SK-N-MC (cell line): ENCODE results near the gene CLRN3.

ENCODE experiments used
- DNase-seq: peaks from one replicate; pipeline ENCODE4 v3.0.0-alpha.2; 2011; ENCODE audit warnings: low read depth, low spot score
- H3K27ac ChIP-seq: fragments of 200-600 bp; sonication (generic); 2 replicates; pipeline ENCODE4 v1.5.1; 2016; ENCODE audit warnings: mixed run types
- H3K36me3 ChIP-seq: fragments of 200-600 bp; sonication (generic); 2 replicates; pipeline ENCODE4 v1.6.1; 2017; ENCODE audit warnings: antibody characterized with exemption, low read length, mixed read lengths; ENCODE audit not compliant: insufficient read depth
- H3K4me3 ChIP-seq: fragments of 200-600 bp; sonication (generic); 2 replicates; pipeline ENCODE4 v1.5.1; 2016
- H3K9ac ChIP-seq: fragments of 200-600 bp; sonication (generic); 2 replicates; pipeline ENCODE4 v1.8.0; 2017; ENCODE audit warnings: mixed run types, mixed read lengths; ENCODE audit not compliant: insufficient read length
- H3K9me3 ChIP-seq: fragments of 200-600 bp; sonication (generic); 2 replicates; pipeline ENCODE4 v1.6.1; 2017; ENCODE audit warnings: low read depth, mild to moderate bottlenecking, antibody characterized with exemption, low read length, moderate library complexity, mixed read lengths
- EZH2 ChIP-seq: fragments of 200-600 bp; sonication (generic); IDR thresholded peaks from one replicate; pipeline ENCODE4 v1.6.1; 2017; ENCODE audit warnings: antibody characterized with exemption
- FOXP2 ChIP-seq: optimal IDR thresholded peaks from 2 replicates; pipeline ENCODE3; 2011; ENCODE audit warnings: mild to moderate bottlenecking, moderate library complexity; ENCODE audit not compliant: insufficient read depth; ENCODE audit errors: extremely low read length, control extremely low read depth
- POLR2AphosphoS5 ChIP-seq: IDR thresholded peaks from 2 replicates; pipeline ENCODE4 v1.6.1; 2012; ENCODE audit warnings: mild to moderate bottlenecking, low read depth, low read length, borderline replicate concordance

The CLRN3 gene

GRCh38 chr10:127894146-127894545 is 1.4 kb upstream of the CLRN3 start:
- Histone ChIP-seq H3K36me3 (no peaks in the 10 kb centered on the region), H3K4me3 (no peak overlapping the region), H3K9ac (no peak overlapping the region), H3K9me3 (no peaks in the 10 kb centered on the region), H3K27ac (no peak overlapping the region)
- no peak for DNase-seq
- TF ChIP-seq FOXP2 (no peak), POLR2AphosphoS5 (no peak), EZH2 (no peak)

GRCh38 chr10:127890832-127891334 is 1.9 kb downstream of the CLRN3 start:
- Histone ChIP-seq H3K9me3 (no peaks in the 10 kb centered on the region), H3K27ac (no peak overlapping the region), H3K4me3 (no peak overlapping the region), H3K9ac (no peak overlapping the region), H3K36me3 (no peaks in the 10 kb centered on the region)
- TF ChIP-seq EZH2 (no peak), POLR2AphosphoS5 (no peak), FOXP2 (no peak)
- DNase-seq = no peak

- TF ChIP-seq EZH2 (no peak), POLR2AphosphoS5 (no peak), FOXP2 (no peak)
- Histone ChIP-seq H3K9me3 (no peaks in the 10 kb centered on the region), H3K36me3 (no peaks in the 10 kb centered on the region), H3K27ac (no peak overlapping the region), H3K4me3 (no peak overlapping the region), H3K9ac (no peak overlapping the region)
- DNase-seq = no peak
Measured at GRCh38 chr10:127890216-127890615, 2.5 kb downstream of the CLRN3 start.

DNA sequence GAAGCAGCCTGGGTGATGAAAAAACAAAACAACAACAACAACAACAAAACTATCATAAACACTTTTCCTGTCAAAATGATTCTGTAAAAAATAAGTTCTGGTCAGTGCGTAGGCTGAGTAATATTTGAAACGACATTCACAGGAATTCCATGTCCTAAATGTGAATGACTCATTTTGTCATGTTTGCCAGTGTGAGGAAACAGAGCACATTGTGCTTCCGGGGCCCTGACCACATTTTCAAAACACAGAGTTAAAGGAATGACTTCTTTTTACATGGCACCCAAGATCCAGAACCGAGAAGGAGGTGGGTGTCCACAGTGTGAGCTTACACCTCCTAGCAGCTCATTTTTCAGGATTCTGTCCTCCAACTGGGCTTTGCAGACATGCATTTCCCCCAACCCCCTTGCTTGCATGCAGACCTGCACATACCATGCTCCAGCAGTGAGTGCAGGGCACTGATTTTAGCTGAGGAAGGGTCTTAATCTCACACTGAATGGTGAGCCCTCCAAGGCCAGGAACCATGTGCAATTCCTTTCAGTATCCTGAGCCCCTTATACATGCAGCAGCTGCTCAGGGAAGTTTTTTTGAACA is 3.0 kb downstream of the CLRN3 start:
- Histone ChIP-seq H3K9ac (no peak overlapping the region), H3K9me3 (no peaks in the 10 kb centered on the region), H3K27ac (no peak overlapping the region), H3K36me3 (no peaks in the 10 kb centered on the region), H3K4me3 (no peak overlapping the region)
- TF ChIP-seq POLR2AphosphoS5 = no peak
- no peak for TF ChIP-seq FOXP2
- no peak for TF ChIP-seq EZH2
- no peak for DNase-seq

DNA sequence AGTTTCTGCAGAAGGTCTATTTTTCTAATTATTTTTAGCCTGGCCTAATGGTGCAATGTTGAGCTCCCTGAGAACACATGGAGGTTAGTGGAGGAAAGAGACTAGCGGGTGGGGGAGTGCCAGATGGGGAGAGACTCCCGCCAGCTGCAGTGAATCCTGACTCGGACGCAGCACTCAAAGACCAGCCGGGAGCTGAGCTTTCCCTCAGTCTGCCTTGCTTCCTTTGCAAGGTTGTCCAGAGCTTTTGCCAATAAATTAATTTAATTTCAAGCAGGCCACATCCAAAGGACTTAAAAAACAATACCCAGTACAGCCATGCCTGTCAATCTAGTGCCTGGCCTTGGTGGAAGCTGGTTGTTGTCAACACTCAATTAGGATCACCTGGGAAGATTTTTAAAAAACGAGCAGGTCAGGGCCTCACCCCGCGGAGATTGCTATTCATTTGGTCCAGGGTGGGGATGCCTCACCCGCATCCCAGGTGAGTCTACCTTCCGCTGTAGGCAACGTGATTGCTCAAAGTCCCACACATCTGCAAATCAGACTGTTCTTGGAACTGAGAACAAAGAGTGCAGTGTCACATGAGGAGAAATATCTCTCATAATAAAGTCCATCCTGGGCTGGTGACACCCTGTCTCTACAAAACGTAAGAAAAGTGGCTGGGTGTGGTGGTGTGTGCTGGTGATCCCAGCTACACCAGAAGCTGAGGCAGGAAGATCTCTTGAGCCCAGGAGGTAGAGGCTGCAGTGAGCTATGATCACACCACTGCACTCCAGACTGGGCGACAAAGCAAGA is 4.0 kb downstream of the CLRN3 start:
- Histone ChIP-seq H3K9me3 (no peaks in the 10 kb centered on the region), H3K27ac (no peak overlapping the region), H3K9ac (no peak overlapping the region), H3K4me3 (no peak overlapping the region), H3K36me3 (no peaks in the 10 kb centered on the region)
- TF ChIP-seq POLR2AphosphoS5 = no peak
- TF ChIP-seq EZH2 = no peak
- no peak for TF ChIP-seq FOXP2
- DNase-seq = no peak

DNA sequence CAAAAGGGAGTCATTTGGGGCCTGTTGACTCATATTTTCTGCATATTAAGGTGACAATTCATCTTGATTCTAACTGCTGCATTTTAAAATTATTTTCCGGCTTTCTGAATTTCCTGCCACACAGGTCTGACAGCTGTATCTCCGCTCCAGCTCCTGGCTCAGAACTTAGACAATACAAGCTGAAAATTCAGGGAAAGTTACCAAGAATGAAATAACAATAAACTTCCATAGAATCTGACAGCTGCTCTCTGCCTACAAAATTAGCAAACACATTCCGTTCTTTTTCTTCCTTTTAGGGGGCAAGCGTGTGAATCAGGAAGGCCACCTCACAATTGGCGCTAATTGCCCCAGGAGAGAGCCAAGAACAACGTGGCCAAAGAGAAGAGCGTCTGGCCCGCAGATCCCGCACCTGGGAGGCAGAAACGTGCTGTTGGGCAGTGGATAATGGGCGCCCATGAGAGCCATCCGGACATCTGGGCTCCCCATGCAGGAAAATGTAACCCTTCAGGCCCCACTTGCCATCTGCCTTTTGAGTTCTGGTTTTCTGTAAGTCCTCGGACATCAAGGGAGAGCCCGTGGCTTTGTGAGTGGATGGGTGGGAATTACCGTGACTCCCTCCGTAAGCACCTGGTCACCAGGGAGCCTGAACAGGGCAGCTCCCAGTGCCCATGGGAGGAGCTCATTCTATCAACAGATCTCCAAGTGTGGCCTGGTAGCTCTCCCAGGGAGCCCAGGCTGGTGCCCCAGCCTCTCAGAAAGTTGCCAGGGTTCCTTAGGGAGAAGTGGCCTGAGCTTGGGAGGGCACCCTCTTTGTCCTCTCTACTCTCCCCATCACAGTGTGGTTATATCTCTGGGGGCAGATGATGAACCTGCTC is 5.0 kb downstream of the CLRN3 start:
- H3K9ac ChIP-seq = no peak overlapping the region
- H3K36me3 ChIP-seq = no peaks in the 10 kb centered on the region
- TF ChIP-seq FOXP2 (no peak), POLR2AphosphoS5 (no peak), EZH2 (no peak)
- H3K9me3 ChIP-seq = no peaks in the 10 kb centered on the region
- DNase-seq = no peak
- H3K4me3 ChIP-seq = no peak overlapping the region
- H3K27ac ChIP-seq = no peak overlapping the region

GRCh38 chr10:127886371-127887051 is 6.2 kb downstream of the CLRN3 start:
- Histone ChIP-seq H3K27ac (no peak overlapping the region), H3K9me3 (no peaks in the 10 kb centered on the region), H3K36me3 (no peaks in the 10 kb centered on the region), H3K4me3 (no peak overlapping the region), H3K9ac (no peak overlapping the region)
- TF ChIP-seq POLR2AphosphoS5 (no peak), FOXP2 (no peak), EZH2 (no peak)
- DNase-seq = no peak

DNA sequence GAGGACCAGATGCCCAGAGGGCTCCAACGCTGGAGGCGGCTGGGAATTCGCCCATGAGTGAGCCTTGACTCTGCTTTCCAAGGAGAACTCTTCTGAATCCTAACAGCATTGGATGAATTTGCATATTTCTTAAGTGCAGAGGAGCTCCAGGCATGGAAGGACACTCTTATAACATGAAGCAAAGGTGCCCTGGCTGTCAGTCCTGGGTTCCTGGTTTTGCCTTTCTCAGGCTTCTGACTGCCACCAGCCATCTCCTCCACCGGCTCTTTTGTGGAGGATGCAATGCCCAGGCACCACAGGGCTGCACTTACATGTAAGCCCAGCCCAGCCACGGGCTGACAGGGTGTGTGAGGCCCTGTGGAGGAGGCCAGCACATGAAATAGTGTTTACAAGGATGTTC is 8.2 kb downstream of the CLRN3 start:
- no peak overlapping the region for H3K27ac ChIP-seq
- no peak for DNase-seq
- no peak overlapping the region for H3K4me3 ChIP-seq
- TF ChIP-seq FOXP2 (no peak), POLR2AphosphoS5 (no peak), EZH2 (no peak)
- no peak overlapping the region for H3K9ac ChIP-seq
- no peaks in the 10 kb centered on the region for H3K36me3 ChIP-seq
- H3K9me3 ChIP-seq = no peaks in the 10 kb centered on the region
